Bronchial epithelial cell (primary cell): Measurements from ENCODE around the gene COQ9. TPM values are rescaled to one million over a fixed set of nuclear protein-coding genes. Genes with fewer than 3 reads are reported as not detected.
A peak's percentile ranks its signal among the peaks of the same experiment; 100 is the strongest.

ENCODE experiments used
- DNase-seq: peaks from one replicate; pipeline ENCODE4 v3.0.0-alpha.2; 2010; ENCODE audit warnings: low read depth
- FAIRE-seq: peaks from 2 replicates; lab custom pipeline; 2011; peaks lifted over from hg19 to GRCh38; lab: Jason Lieb, UNC
- H3K27me3 ChIP-seq: 2 replicates; pipeline ENCODE4 v1.5.1; 2011; ENCODE audit warnings: low read length; ENCODE audit not compliant: control insufficient read depth, insufficient read depth
- H3K36me3 ChIP-seq: 2 replicates; pipeline ENCODE4 v1.5.1; 2011; ENCODE audit warnings: low read length; ENCODE audit not compliant: control insufficient read depth, insufficient read depth
- H3K4me3 ChIP-seq: 2 replicates; pipeline ENCODE4 v1.5.1; 2011; ENCODE audit warnings: mild to moderate bottlenecking, low read depth, low read length, control low read depth
- total RNA-seq: library from RNA; depleted of rRNA; stranded (reverse); fragments of >200 nt; gene quantifications from 2 replicates; pipeline ENCODE4 v1.2.1, GENCODE V29; 2014
- TF ChIP-seq, protein P1 (sequence below): IDR thresholded peaks from 2 replicates; pipeline ENCODE4 v1.5.1; 2011; ENCODE audit warnings: mild to moderate bottlenecking, moderate library complexity, low read length, control low read depth, inconsistent platforms; ENCODE audit not compliant: insufficient read depth, severe bottlenecking

The COQ9 gene
- total RNA-seq, 1 donor from 2014 or later, result 59.5 TPM

DNA sequence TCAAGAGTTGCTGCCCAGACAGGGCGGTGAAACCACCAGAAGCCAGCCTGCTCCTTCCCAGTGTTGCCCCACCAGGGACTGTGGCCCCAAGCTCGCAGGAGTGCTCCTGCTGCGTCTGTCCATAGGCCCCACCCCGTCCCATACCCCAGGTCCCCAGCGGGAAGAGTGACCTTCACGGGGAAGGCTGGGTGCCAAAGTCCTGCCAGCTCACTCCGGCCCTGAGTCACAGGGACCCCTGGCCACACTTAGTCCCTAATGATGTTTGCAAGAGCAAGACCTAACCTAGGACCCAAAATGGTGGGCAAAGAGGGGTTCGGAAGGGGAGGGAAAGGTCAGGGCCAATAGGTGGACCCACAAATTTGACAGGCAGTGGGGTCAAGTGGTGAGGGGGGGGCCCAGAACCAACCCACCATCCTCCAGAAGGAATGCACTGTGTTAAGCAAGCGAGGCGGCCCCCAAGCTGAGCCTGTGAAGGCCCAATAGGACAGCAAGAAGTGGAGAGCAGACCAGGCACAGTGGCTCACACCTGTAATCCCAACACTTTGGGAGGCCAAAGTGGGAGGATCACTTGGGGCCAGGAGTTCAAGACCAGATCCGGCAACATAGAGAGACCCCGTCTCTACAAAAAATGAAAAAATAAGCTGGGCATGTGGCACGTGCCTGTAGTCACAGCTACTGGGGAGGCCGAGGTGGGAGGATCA lies 35.7 kb downstream of the COQ9 start:
- Histone ChIP-seq H3K4me3 (no peak overlapping the region), H3K36me3 (peaks cover 1% of the 10 kb centered on the region), H3K27me3 (no peaks in the 10 kb centered on the region)
- FAIRE-seq, result no peak
- no peak for DNase-seq
- TF ChIP-seq, protein P1, sequence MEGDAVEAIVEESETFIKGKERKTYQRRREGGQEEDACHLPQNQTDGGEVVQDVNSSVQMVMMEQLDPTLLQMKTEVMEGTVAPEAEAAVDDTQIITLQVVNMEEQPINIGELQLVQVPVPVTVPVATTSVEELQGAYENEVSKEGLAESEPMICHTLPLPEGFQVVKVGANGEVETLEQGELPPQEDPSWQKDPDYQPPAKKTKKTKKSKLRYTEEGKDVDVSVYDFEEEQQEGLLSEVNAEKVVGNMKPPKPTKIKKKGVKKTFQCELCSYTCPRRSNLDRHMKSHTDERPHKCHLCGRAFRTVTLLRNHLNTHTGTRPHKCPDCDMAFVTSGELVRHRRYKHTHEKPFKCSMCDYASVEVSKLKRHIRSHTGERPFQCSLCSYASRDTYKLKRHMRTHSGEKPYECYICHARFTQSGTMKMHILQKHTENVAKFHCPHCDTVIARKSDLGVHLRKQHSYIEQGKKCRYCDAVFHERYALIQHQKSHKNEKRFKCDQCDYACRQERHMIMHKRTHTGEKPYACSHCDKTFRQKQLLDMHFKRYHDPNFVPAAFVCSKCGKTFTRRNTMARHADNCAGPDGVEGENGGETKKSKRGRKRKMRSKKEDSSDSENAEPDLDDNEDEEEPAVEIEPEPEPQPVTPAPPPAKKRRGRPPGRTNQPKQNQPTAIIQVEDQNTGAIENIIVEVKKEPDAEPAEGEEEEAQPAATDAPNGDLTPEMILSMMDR, result no peak

DNA sequence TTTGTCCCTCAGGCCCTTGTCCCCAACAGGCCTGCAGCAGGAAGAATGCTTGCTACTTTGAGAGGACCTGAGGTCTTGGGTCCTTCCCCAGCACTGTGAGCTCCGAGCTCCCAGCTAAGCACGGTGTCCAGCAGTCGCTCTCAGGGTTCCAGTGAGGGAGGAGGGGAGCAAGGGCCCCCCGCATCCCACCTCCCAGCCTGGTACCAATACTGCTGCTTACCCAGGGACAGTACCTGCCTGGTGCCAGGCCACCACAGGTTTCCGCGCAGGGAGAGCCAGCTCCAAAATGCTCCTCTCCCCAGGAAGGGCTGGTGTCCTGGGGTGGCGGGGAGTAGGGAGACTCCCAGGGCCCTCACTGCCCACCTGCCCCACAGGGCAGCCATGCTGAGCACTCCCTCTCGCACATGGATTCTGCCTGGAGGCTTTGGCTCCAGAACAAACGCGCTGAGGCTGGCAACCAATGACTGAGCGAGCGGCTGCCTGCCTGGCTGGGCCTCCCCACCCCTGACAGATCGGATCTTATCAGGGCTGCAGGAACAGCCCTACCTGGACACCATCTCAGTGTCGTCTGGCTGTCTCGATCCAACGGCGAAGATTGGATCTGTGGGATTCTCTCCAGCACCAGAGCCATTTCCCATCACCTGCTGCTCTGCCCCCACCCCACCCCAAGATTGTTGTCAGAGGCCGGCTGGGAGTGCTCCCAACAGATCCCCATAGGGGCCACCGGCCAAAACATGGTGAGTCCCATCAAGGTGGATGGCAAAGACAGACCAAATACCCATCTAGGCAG lies 36.6 kb downstream of the COQ9 start:
- Histone ChIP-seq H3K4me3 (no peak overlapping the region), H3K36me3 (no peaks in the 10 kb centered on the region), H3K27me3 (no peaks in the 10 kb centered on the region)
- no peak for FAIRE-seq
- TF ChIP-seq, protein P1, result no peak
- DNase-seq, result no peak

DNA sequence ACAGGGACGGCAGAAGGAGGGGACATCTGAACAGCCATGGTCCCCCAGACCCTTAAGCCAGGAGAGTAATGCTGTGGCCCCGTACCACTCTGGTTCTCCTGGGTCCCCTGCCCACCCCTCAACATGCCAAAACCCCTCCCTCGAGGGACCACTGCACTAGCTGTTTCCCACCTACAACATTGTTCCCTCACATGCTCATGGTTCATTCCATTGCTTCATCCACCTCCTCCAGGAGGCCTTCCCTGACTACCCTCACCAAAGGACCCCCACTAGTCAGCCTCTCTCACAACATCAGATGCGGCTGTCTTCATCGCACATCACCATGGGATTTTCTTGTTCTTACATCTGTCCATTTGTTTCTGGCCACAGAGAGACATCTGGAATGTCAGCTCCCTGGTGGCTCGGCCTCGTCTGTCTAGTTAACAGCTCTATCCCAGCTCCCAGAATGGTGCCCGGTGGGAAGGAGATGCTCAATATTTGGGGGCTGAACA lies 37.3 kb downstream of the COQ9 start:
- FAIRE-seq (no peak), DNase-seq (no peak)
- TF ChIP-seq, protein P1, result no peak
- Histone ChIP-seq H3K27me3 (no peaks in the 10 kb centered on the region), H3K36me3 (no peaks in the 10 kb centered on the region), H3K4me3 (no peak overlapping the region)

DNA sequence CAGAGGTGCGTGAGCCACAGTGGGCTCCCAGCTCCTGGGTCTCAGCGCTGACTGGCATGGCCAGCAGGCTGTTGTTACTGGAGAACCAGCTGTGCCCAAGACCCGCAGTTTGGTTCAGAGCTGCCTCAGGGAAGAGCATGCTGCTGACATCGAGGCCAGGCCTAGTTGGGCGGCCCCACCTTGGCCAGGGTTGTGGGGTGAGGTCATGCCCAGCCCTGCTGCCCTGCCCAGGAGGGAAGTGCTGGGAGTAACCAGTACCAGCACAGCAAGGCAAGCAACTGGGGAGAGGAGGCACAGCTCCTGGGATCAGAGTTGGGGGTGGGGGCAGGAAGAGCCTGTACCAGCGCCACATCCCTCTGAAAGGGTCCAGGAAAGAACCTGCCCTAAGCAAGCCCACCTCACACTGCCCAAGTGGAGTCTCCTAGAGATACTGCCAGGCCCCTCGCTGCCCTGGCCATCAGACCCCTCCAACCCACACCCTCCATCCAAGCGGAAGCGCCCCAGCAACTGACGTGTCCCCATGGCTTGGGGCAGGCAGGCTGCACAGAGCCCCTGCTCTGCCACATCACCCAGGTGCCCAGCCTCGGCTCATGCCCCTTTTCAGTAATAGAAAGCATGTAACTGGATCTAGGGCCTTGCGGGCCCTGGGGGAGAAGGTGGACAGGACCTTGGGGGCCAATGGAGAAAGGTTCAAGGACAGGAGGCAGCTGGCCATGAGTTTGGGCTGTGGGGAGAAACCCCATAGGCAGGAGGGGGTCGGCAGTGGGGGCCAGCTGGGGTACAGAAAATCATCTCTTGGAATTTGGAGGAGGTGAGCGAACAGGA lies 38.0 kb downstream of the COQ9 start:
- H3K4me3 ChIP-seq, result peak overlapping the region; percentile 64
- no peaks in the 10 kb centered on the region for H3K27me3 ChIP-seq
- TF ChIP-seq, protein P1, result no peak
- FAIRE-seq (no peak), DNase-seq (no peak)
- H3K36me3 ChIP-seq, result no peaks in the 10 kb centered on the region

DNA sequence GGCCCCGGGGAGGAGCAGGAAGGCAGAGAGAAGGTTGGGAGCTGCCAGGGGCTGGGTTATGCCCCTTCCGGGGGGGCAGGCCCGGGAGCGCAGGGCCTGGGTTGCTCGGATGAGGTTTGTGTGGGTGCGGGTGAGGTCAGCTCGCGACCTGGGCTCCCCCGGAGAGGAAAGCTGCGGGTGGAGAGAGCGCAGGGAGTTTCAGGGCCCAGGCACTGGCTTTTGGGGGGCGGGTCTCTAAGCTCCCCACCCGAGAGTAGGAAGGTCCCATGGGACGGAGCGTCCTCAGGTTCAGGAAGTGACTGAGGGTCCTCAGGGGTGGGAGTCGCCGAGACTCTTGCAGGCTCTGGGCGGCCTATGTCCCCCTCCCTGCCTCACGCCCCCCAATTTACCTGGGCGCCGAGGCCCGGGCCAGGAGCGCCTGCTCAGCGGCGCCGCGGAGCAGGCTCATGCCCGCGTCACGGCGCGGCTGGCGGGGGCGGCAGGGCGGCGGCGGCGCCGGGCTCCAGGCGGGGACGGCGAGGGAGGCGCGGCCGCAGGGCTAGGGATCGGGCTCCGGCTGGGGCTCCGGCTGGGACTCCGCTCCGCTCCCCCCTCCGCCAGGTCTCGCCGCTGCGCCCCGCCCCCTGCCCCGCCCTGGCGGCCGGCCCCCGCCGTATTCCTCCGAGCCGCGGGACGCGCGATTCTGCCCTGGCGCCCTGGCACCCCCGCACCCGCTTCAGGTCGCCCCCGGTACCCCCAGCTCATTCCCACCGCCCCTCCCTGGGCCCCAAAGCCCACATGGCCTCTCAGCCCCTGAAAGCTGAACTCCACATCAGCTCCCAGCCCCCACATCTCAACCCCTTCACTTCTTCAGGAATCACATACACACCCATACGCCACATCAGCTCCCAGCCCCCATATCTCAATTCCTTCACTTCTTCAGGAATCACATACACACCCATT lies 38.9 kb downstream of the COQ9 start, which contains the start of gene DOK4:
DOK4 (minus strand) TSS at position 578 of the 942 bp plus-strand sequence. CDS start 6,986 bp downstream, outside the sequence.
- no peaks in the 10 kb centered on the region for H3K36me3 ChIP-seq
- H3K27me3 ChIP-seq, result no peaks in the 10 kb centered on the region
- TF ChIP-seq, protein P1, result no peak
- FAIRE-seq, result no peak
- DNase-seq, result peak; percentile 62
- peak within 1 kb of the TSS; percentile 64 for H3K4me3 ChIP-seq
